ENCODE results near the gene LRRC3.
A peak's percentile ranks its signal among the peaks of the same experiment; 100 is the strongest.

Gene LRRC3

DNA sequence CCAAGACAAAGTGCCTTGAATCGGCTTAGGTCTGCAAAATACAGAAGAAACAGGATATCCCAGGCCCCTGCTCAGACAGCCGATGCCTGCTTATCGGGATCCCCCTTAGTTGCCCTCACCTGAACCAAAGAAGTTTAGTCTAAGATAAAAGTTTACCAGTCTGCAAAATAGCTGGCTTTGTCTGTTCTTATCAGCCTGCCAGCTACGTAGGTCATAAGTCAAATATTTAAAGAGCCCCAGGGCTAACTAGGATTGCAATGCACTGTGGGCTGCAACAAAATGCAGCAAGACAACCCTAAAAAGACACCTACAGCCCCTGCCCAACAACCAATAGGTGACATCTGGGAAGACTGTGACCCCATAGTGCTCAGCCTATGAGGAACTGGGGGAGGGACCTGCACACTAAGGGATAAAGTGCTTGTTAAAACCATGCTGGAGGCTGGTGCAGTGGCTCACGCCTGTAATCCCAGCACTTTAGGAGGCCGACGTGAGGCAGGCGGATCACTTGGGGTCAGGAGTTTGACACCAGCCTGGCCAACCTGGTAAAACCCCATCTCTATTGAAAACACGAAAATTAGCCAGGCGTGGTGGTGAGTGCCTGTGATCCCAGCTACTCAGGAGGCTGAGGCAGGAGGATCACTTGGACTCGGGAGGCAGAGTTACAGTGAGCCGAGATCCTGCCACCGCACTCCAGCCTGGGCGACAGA lies 27.4 kb downstream of the LRRC3 start:
- no peak for DNase-seq

GRCh38 chr21:44483288-44484237 lies 28.3 kb downstream of the LRRC3 start:
- no peak for DNase-seq

DNA sequence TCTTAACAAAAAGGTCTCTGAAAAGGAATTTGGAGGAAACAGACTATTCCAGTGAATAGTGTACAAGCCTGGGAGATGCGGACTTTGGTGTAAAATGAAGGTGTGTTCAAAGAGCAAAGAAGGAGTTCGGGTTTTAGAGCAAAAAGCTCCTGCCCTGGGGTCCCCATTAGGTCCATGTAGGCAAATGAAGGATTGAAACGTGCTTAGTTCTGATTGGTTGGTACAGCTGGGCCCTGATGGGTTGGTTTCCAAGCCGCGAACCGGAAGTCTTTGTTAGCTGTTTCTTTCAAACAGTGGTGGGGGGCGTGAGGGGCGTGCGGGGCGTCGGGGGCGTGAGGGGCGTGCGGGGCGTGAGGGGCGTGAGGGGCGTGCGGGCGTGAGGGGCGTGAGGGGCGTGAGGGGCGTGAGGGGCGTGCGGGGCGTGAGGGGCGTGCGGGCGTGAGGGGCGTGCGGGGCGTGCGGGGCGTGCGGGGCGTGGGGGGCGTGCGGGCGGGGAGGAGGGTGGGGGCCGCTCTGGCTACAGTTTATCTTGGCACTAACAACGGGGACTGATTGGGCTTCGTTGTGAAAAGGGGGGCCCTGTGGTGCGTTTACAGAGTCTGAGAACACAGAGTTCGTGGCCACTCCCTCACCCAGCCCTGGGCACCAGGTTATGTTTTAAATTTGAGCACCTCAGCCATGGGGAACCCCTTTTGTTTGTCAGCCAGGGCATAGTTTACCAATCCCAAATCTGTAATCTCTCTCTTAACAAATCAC lies 29.4 kb downstream of the LRRC3 start:
- DNase-seq, result no peak

DNA sequence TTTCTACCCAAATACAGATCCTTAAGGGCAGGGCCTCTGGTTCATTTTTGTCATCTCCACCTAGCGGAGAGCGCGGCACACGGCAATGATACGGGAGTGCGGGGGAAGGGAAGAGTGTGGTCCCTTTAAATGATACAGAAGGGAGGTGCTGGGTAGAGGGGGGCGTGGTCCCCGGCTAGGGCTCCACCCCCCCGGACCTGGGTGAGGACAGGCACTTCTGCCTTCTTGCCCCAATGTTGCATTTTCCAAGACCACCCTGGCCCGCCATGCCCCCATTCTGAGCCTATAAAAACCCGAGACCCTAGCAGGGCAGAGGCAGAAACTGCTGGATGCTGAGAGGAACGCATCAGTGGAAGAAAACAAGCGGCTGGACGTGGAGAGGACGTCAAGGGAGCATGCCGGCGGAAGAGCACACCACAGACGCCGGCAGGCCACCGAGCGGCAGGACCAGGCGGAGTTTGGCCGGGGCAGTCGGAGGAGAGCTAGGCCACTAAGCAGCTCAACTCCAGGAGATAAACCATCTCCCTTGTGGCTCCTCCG lies 30.0 kb downstream of the LRRC3 start:
- no peak for DNase-seq

DNA sequence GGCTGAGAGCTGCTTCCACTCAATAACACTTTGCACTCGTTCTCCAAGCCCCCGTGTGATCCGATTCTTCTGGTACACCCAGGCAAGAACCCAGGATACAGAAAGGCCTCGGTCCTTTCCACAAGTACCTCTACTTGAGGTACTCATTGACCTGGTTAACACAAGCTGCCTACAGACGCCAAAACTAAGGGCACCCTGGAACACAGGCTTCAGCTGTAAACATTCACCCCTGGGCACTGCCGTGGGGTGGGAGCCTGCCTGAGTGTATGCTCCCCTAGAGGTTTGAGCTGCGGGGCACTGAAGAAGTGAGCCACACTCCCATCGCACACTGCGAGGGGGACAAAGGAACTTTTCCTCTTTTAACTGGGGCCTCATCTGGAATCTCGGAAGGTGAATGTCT lies 30.5 kb downstream of the LRRC3 start:
- no peak for DNase-seq

DNA sequence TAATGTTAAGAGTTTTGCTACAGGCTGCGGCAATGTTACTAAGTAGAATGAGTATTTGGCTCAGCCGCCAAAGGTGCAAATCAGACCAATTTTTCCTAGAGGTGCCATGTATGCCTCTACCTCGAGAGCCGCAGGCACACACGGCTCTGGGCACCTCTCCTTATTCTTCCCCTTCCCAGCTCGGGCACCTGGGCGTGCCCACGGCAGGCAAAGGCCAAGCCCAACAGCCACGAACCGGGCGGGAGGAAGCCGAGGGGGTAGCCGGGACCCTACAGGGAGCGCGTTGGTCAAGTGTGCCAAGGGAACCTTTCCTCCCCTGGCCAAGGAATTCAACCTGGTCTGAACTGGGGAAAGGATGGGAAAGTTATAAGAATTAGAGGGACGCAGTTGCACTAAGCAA lies 31.0 kb downstream of the LRRC3 start:
- DNase-seq, result no peak

GRCh38 chr21:44487831-44488230 lies 32.5 kb downstream of the LRRC3 start:
- peak; percentile 47 for DNase-seq

GRCh38 chr21:44489962-44490361 lies 34.7 kb downstream of the LRRC3 start:
- no peak for DNase-seq

DNA sequence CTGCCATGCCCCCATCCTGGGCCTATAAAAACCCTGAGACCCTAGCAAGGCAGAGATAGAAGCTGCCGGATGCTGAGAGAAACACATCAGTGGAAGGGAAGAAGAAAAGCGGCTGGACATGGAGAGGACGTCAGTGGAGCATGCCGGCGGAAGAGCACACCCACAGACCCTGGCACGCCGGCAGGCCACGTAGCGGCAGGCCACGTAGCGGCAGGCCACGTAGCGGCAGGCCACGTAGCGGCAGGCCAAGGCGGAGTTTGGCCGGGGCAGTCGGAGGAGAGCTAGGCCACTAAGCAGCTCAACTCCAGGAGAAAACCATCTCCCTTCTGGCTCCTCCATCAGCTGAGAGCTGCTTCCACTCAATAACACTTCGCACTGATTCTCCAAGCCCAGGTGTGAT lies 35.1 kb downstream of the LRRC3 start:
- DNase-seq, result no peak

DNA sequence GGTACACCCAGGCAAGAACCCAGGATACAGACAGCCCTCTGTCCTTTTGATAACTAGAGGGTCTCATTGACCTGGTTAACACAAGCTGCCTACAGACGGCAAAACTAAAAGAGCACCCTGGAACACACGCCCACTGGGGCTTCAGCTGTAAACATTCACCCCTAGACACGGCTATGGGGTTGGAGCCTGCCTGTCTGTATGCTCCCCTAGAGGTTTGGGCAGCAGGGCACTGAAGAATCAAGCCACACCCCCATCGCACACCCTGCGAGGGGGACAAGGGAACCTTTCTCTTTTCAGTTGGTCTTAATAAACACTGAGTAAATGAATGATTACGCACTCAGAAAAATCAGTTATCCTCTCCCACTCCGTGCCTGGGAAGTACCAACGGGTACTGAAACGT lies 35.5 kb downstream of the LRRC3 start:
- no peak for DNase-seq

DNA sequence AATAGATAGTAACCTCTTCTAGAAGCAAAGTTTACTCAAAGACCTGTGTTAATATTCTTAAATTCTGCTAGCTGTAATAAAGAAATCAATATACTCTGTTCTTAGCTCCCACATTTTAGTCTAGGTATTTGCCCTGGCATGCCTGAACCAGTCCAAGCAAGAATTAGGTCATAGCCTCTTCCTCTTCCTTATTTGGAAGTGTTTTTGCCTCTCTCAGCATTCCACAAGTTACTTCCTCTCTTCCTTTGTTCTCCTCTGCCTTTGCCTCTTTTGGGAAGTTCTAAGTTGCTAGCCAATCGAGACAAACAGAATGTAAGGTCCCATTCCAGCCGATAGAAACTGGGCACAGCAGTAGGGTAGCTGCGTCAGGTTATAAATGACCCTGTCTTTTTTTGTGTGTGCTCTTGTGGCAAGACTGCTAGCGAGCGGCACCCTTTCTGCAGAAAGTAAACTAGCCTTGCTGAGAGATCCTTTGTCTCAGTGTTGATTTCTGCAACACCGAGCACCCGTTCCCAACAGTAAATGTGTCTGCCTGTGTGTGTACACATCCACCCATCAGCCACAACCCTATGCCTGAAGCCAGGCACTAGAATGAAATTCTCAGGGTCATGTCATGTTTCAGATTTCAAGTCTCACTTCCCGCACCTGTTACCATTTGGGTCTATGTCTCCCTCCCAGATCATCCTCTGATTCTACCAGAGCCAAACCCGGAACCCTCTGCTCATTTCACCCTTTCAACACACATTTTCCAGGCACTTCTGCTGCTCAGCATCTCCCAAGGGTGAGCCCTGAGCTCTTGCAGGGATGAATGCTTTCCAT lies 37.5 kb downstream of the LRRC3 start:
- no peak for DNase-seq

- DNase-seq, result no peak
Measured at GRCh38 chr21:44494418-44494817, 39.1 kb downstream of the LRRC3 start.

GRCh38 chr21:44494956-44495355 lies 39.6 kb downstream of the LRRC3 start:
- DNase-seq, result no peak

DNA sequence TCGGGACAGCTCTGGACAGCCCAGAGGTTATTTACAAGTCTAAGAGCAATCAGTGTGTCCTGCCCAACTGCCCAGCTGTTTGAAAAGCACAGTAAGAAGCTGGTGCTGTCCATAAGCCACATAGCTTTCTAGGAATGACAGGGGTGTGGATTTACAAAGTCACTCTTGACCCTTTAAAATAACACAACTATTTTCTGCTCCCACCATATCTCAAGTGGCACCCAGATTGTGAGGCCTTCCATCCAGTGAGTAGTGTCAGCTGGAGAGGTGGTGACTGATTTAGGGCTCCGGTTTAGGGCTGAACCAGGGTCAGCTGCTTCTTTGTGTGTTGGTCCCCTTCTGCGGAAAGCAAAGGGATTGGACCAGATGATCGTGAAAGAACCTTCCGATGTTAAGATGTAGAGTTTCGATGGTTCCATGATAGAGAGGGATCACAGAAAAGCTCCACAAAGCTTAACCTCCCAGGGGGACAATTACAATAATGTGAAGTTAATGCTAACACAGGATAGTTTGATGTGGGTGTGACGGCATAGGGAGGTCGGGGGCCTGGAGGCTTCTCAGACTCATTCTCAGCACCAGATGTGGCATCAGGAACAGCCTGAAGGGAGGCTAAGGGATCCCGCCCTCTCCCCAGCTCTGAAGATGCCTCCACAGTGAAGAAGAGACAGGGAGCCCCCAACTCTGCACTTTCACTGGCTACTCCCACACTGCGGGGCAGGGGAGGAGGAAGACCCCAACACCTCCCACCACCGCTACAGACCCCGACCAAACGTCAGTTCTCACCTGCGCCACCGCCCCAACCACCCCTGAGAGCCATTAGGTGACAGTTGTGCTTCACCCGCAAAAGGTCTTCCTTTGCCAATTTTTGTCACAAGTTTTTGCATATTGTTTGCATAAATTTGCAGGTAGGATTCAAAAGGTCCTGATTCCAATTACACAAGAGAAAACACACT lies 40.6 kb downstream of the LRRC3 start:
- no peak for DNase-seq

DNA sequence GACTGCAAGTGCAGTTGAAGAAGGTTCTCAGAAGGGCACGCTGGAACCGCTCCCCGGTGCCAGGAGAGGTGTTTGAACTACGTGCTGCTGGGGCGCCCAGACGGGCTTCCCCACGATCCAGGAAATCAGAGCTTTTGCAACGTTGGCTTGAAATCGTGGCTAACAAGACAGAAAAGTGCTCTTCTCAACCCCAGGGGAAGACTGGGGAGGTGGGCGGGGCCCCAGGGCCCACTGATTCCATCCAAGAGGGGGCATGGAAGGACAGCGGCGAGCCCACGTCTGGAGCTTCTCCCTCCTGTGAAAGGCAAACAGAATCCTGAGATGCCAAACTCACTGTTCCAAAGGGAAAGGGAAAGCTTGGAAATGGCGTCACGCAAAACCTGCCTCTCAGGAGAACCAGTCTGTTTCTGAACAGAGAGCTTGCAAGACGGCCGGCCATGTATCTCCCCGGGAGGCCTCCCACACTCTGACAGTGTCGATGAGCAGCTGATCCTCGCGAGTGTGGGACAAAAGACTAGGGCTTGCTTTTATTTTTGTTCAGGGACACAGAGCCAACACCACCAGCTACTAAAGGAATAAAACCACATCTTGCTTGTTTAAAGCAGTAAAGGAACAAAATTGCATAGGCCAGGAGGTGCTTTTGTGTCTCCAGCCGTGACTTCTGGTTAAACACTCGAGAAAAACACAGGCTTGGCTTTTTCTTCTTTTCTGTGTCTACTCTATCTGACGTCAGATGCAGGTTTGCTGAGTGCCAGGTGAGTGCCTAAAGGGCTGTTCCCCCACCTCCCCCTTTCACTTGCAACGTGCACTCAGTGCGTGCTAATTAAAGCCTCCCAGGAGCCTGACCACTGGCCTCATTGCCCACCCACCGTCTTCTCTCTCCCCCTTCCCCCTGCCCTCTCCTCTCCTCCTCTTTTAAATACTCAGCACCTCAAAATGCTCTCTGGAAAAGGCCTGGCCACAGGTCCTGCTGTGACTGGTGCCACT lies 41.5 kb downstream of the LRRC3 start:
- DNase-seq, result no peak

DNA sequence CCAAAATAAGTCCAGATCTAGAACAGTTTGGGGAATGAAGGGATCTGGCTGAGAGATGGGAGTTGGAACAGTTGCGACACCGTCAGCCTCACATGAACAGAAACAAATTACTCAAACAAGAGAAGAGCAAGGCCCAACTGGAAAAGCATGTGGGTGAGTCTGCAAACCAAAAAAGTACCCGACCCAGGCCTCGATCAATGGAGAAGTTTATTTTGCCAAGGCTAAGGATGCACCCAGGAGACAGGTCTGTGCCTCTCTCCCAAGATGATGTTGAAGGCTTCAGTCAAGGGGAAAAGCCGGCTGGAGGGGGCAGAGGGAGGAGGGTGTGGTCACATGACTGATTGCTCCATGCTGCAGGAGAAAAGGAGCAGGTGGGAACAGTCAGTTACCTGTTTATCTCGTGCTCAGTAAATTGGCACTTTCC lies 42.4 kb downstream of the LRRC3 start:
- no peak for DNase-seq

GRCh38 chr21:44498280-44499210 lies 43.2 kb downstream of the LRRC3 start:
- DNase-seq, result no peak

GRCh38 chr21:44499211-44499560 lies 43.9 kb downstream of the LRRC3 start:
- no peak for DNase-seq

GRCh38 chr21:44499631-44500030 lies 44.3 kb downstream of the LRRC3 start:
- DNase-seq, result no peak
